ENCODE data around the gene COX6A2. TPM values are rescaled to one million over a fixed set of nuclear protein-coding genes. Genes with fewer than 3 reads are reported as not detected.

The COX6A2 gene
- total and polyA plus RNA-seq, 2 experiments from 2014 or later: not detected

DNA sequence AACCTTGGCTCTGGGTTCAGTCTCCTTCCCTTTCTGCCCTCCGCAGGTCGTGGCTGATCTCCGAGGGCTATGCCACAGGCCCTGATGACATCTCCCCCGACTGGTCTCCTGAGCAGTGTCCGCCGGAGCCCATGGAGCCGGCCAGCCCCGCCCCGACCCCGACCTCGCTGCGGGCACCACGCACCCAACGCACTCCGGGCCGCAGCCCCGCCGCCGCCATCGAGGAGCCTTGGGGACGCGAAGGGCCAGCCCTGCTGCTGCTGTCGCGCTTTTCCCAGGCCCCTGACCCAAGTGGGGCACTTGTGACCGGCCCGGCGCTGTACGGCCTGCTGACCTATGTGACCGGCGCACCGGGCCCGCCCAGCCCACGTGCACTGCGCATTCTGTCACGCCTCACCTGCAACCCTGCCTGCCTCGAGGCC lies 36.2 kb upstream of the COX6A2 start:
- no peaks in the 10 kb centered on the region for H3K9me3 ChIP-seq (ENCODE audit: low read depth)
- H3K27ac ChIP-seq: no peak overlapping the region
- no peaks in the 10 kb centered on the region for H3K36me3 ChIP-seq (ENCODE audit: low read depth)
- H3K4me2 ChIP-seq (ENCODE audit: unreplicated experiment): no peak overlapping the region
- H4K20me1 ChIP-seq (ENCODE audit: insufficient read depth): no peaks in the 10 kb centered on the region
- no peak overlapping the region for H2AFZ ChIP-seq
- TF ChIP-seq EZH2phosphoT487 (IDR thresholded peaks at IDR 0.05; ENCODE audit: insufficient read depth, low read depth) (no peak), EZH2 (IDR thresholded peaks at IDR 0.05; ENCODE audit: insufficient read depth, poor library complexity, severe bottlenecking) (no peak)
- H3K9ac ChIP-seq: no peak overlapping the region
- no peaks in the 10 kb centered on the region for H3K27me3 ChIP-seq (replicated peaks; ENCODE audit: insufficient read depth)
- 0 out of 2 replicates have a peak, but pooled peaks cover 7% of the 10 kb centered on the region for H3K4me1 ChIP-seq (ENCODE audit: insufficient read depth)
- peaks cover 12% of the 10 kb centered on the region for H3F3A ChIP-seq (ENCODE audit: insufficient read depth)
- no peaks in the 10 kb centered on the region for H3K9me2 ChIP-seq (ENCODE audit: insufficient read depth)
- in situ Hi-C loops (cut with MboI): no loop called here
- 96 to 98% methylated on average over 13 to 36 of the region's 36 CpGs for WGBS, 2 experiments (ENCODE audit: low coverage in 1 of 2, low lambda C conversion rate in 2 of 2, missing lambda C conversion rate in 2 of 2)
- H3K4me3 ChIP-seq: no peak overlapping the region
- DNase-seq: no peak
- H3K79me2 ChIP-seq (ENCODE audit: insufficient read depth): peaks cover 12% of the 10 kb centered on the region

DNA sequence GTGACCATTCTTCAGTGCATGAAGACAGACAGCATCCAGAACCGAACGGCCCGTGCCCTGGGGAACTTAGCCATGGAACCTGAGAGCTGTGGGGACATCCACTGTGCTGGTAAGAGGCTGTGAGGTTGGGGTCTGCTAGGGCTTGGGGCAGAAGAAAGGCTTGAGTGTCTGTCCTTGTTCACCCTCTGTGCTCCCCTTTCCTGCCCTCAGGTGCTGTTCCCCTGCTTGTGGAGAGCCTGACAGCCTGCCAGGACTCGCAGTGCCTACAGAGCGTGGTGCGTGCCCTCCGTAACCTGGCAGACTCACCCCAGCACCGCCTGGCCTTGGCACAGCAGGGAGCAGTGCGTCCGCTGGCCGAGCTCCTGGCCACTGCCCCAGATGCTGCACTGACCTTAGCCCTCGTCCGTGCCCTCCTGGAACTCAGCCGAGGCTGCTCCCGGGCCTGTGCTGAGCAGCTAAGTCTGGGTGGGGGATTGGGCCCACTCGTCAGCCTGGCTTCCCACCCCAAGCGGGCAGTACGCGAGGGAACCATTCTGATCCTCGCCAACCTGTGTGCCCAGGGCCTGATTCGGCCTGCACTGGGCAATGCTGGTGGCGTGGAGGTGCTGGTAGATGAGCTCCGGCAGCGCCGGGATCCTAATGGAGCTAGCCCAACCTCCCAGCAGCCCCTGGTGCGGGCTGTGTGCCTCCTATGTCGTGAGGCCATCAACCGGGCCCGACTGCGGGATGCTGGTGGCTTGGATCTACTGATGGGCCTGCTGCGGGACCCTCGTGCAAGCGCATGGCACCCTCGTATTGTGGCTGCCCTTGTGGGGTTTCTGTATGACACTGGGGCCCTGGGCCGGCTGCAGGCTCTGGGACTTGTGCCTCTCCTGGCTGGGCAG lies 34.0 kb upstream of the COX6A2 start:
- Histone ChIP-seq H3K27me3 (replicated peaks; ENCODE audit: insufficient read depth) (no peaks in the 10 kb centered on the region), H4K20me1 (ENCODE audit: insufficient read depth) (no peaks in the 10 kb centered on the region), H2AFZ (no peak overlapping the region), H3K9ac (no peak overlapping the region), H3K27ac (no peak overlapping the region), H3K4me2 (ENCODE audit: unreplicated experiment) (no peak overlapping the region), H3K36me3 (ENCODE audit: low read depth) (no peaks in the 10 kb centered on the region), H3F3A (ENCODE audit: insufficient read depth) (peaks cover 12% of the 10 kb centered on the region), H3K79me2 (ENCODE audit: insufficient read depth) (peaks cover 28% of the 10 kb centered on the region), H3K9me3 (ENCODE audit: low read depth) (no peaks in the 10 kb centered on the region), H3K9me2 (ENCODE audit: insufficient read depth) (no peaks in the 10 kb centered on the region), H3K4me1 (ENCODE audit: insufficient read depth) (peaks cover 15% of the 10 kb centered on the region), H3K4me3 (no peak overlapping the region)
- 87 to 92% methylated on average over 35 of the region's 35 CpGs for WGBS, 2 experiments (ENCODE audit: low coverage in 1 of 2, low lambda C conversion rate in 2 of 2, missing lambda C conversion rate in 2 of 2)
- in situ Hi-C loops (cut with MboI): no loop called here
- DNase-seq: no peak
- no peak for TF ChIP-seq EZH2 (IDR thresholded peaks at IDR 0.05; ENCODE audit: insufficient read depth, poor library complexity, severe bottlenecking)
- no peak for TF ChIP-seq EZH2phosphoT487 (IDR thresholded peaks at IDR 0.05; ENCODE audit: insufficient read depth, low read depth)

DNA sequence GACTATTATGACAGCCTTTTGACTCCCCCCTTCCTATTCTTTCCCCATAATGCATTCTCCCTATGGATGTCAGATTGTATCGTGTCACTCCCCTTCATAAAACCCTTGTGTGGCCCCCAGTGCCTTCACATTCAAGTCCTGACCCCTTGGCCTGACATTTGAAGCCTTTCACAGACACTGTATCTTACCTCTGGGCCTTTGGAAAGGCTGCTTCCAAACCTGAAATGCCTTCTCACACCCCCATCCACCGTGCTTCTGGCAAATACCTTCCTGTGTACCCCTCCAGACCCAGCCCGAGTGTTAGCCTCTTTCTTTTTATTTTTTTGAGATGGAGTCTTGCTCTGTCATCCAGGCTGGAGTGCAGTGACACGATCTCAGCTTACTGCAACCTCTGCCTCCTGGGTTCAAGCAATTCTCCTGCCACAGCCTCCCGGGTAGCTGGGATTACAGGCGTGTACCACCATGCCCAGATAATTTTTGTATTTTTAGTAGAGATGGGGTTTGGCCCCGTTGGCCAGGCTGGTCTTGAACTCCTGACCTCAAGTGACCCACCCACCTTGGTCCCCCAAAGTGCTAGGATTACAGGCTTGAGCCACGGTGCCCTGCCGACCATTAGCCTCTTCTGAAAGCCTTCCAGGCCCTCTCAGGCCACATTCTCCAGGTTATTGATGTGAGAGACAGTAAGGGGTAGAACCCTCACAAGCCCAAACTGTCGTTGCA lies 33.2 kb upstream of the COX6A2 start:
- no peak for DNase-seq
- no peaks in the 10 kb centered on the region for H3K9me2 ChIP-seq (ENCODE audit: insufficient read depth)
- H3K36me3 ChIP-seq (ENCODE audit: low read depth): no peaks in the 10 kb centered on the region
- TF ChIP-seq EZH2 (IDR thresholded peaks at IDR 0.05; ENCODE audit: insufficient read depth, poor library complexity, severe bottlenecking) (no peak), EZH2phosphoT487 (IDR thresholded peaks at IDR 0.05; ENCODE audit: insufficient read depth, low read depth) (no peak)
- no peak overlapping the region for H2AFZ ChIP-seq
- 75 to 76% methylated on average over 10 of the region's 10 CpGs for WGBS, 2 experiments (ENCODE audit: low coverage in 1 of 2, low lambda C conversion rate in 2 of 2, missing lambda C conversion rate in 2 of 2)
- no peaks in the 10 kb centered on the region for H4K20me1 ChIP-seq (ENCODE audit: insufficient read depth)
- peak overlapping the region; percentile 91 for H3K4me2 ChIP-seq (ENCODE audit: unreplicated experiment)
- H3K27me3 ChIP-seq (replicated peaks; ENCODE audit: insufficient read depth): no peaks in the 10 kb centered on the region
- H3K9ac ChIP-seq: peak overlapping the region; percentile 81
- no peaks in the 10 kb centered on the region for H3K9me3 ChIP-seq (ENCODE audit: low read depth)
- in situ Hi-C loops (cut with MboI): no loop called here
- H3K79me2 ChIP-seq (ENCODE audit: insufficient read depth): peaks cover 36% of the 10 kb centered on the region
- peak overlapping the region; percentile 90 for H3K27ac ChIP-seq
- H3K4me1 ChIP-seq (ENCODE audit: insufficient read depth): peaks cover 23% of the 10 kb centered on the region
- H3F3A ChIP-seq (ENCODE audit: insufficient read depth): peaks cover 12% of the 10 kb centered on the region
- peak overlapping the region; percentile 78; the same call in 1 of the 2 replicates for H3K4me3 ChIP-seq

DNA sequence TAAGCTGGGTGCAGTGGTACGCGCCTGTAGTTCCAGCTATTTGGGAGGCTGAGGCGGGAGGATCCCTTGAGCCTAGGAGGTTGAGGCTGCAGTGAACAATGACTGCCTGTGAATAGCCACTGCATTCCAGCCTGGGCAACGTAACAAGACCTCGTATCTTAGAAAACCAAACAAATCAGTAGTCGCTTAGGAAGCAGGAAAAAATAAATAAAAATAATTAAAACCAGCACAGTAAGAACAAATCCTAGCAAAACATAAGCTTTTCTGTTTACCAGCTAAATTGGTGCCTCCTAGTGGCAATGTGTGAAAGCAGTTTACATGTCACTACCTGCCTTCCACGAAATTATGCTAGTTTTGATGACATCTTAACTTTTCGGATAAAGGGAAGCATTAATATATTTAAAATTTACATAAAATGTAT lies 32.4 kb upstream of the COX6A2 start:
- WGBS, 2 experiments (ENCODE audit: low coverage in 1 of 2, low lambda C conversion rate in 2 of 2, missing lambda C conversion rate in 2 of 2): 21 to 22% methylated on average over 8 of the region's 8 CpGs
- no peaks in the 10 kb centered on the region for H4K20me1 ChIP-seq (ENCODE audit: insufficient read depth)
- TF ChIP-seq EZH2phosphoT487 (IDR thresholded peaks at IDR 0.05; ENCODE audit: insufficient read depth, low read depth): no peak
- no peak for TF ChIP-seq EZH2 (IDR thresholded peaks at IDR 0.05; ENCODE audit: insufficient read depth, poor library complexity, severe bottlenecking)
- peak; percentile 86 for DNase-seq
- peak overlapping the region; percentile 81 for H3K9ac ChIP-seq
- H3K36me3 ChIP-seq (ENCODE audit: low read depth): no peaks in the 10 kb centered on the region
- peak overlapping the region; percentile 91 for H3K4me2 ChIP-seq (ENCODE audit: unreplicated experiment)
- peak overlapping the region; percentile 78 for H3K4me3 ChIP-seq
- peaks cover 44% of the 10 kb centered on the region for H3K79me2 ChIP-seq (ENCODE audit: insufficient read depth)
- H2AFZ ChIP-seq: peak overlapping the region; percentile 54
- H3K9me3 ChIP-seq (ENCODE audit: low read depth): no peaks in the 10 kb centered on the region
- H3K27me3 ChIP-seq (replicated peaks; ENCODE audit: insufficient read depth): no peaks in the 10 kb centered on the region
- peak overlapping the region; percentile 90 for H3K27ac ChIP-seq
- in situ Hi-C loops (cut with MboI): no loop called here
- peaks cover 28% of the 10 kb centered on the region for H3K4me1 ChIP-seq (ENCODE audit: insufficient read depth)
- no peaks in the 10 kb centered on the region for H3K9me2 ChIP-seq (ENCODE audit: insufficient read depth)
- peaks cover 12% of the 10 kb centered on the region for H3F3A ChIP-seq (ENCODE audit: insufficient read depth)

Measured in GM23248 (cell line).